HEK293T (cell line): ENCODE data around the gene PPFIBP1.

Source experiments
- BHLHE40 ChIP-seq: fragments of 450-650 bp; IDR thresholded peaks from 2 replicates; pipeline ENCODE4 v1.6.1; 2016; ENCODE audit warnings: mild to moderate bottlenecking, moderate library complexity, borderline replicate concordance
- ELF4 ChIP-seq: fragments of 450-650 bp; IDR thresholded peaks from 2 replicates; pipeline ENCODE4 v1.6.1; 2017; ENCODE audit warnings: antibody characterized with exemption
- FOXA1 ChIP-seq: fragments of 450-650 bp; IDR thresholded peaks from 2 replicates; pipeline ENCODE4 v1.6.1; 2016; ENCODE audit warnings: mild to moderate bottlenecking
- FOXK2 ChIP-seq: fragments of 450-650 bp; IDR thresholded peaks from 2 replicates; pipeline ENCODE4 v1.6.1; 2016; ENCODE audit warnings: mild to moderate bottlenecking
- FOXM1 ChIP-seq: fragments of 450-650 bp; IDR thresholded peaks from 2 replicates; pipeline ENCODE4 v1.6.1; 2017; ENCODE audit warnings: mild to moderate bottlenecking, borderline replicate concordance
- NFRKB ChIP-seq: fragments of 450-650 bp; IDR thresholded peaks from 2 replicates; pipeline ENCODE4 v1.6.1; 2016; ENCODE audit warnings: mild to moderate bottlenecking, moderate library complexity
- TARDBP ChIP-seq: fragments of 450-650 bp; IDR thresholded peaks from 2 replicates; pipeline ENCODE4 v1.6.1; 2016

GRCh38 chr12:27541031-27541719 is 17.2 kb downstream of the PPFIBP1 start:
- TF ChIP-seq FOXK2 (no peak), ELF4 (no peak), FOXA1 (no peak), BHLHE40 (no peak), TARDBP (no peak), FOXM1 (no peak), NFRKB (no peak)
